Lung (tissue), 12 donors: ENCODE measurements around the gene OSMR. TPM values are rescaled to one million over a fixed set of nuclear protein-coding genes. Genes with fewer than 3 reads are reported as not detected.

Experiments
- ATAC-seq: fragments of 200-7000 bp; cut with Tn5 transposase; one replicate; pipeline ENCODE4 v1.9.1; 2020; ENCODE audit warnings: moderate number of reproducible peaks; ENCODE audit not compliant: insufficient read depth, low FRiP score
- DNase-seq, 3 donors: peaks; one replicate each; pipeline ENCODE4 v3.0.0-alpha.2; 2013 to 2017
- H3K27ac ChIP-seq, 2 donors: one replicate each; pipeline ENCODE4 v1.5.1; 2013; ENCODE audit warnings: mild to moderate bottlenecking in 2 of 2, moderate library complexity in 2 of 2, control low read depth in 1 of 2, inconsistent platforms in 1 of 2, low read depth in 1 of 2, low read length in 1 of 2
- H3K27me3 ChIP-seq, 3 donors: one replicate each; pipeline ENCODE4 v1.5.1; 2013; ENCODE audit warnings: low read length in 2 of 3; ENCODE audit not compliant: control insufficient read depth in 3 of 3, insufficient read depth in 3 of 3
- H3K36me3 ChIP-seq, 4 donors: one replicate each; pipeline ENCODE4 v1.5.1; 2013; ENCODE audit warnings: low read length in 4 of 4, mild to moderate bottlenecking in 1 of 4, moderate library complexity in 1 of 4; ENCODE audit not compliant: control insufficient read depth in 4 of 4, insufficient read depth in 4 of 4
- H3K4me1 ChIP-seq, 5 donors: one replicate each; pipeline ENCODE4 v1.5.1; 2013; ENCODE audit warnings: low read length in 5 of 5, mild to moderate bottlenecking in 2 of 5, moderate library complexity in 1 of 5; ENCODE audit not compliant: control insufficient read depth in 5 of 5, insufficient read depth in 5 of 5
- H3K4me3 ChIP-seq: one replicate; pipeline ENCODE4 v1.5.1; 2013; ENCODE audit warnings: mild to moderate bottlenecking, control low read depth, moderate library complexity
- H3K9ac ChIP-seq, 2 donors: one replicate each; pipeline ENCODE4 v1.5.1; 2013; ENCODE audit warnings: low read length in 2 of 2, control low read depth in 1 of 2; ENCODE audit not compliant: insufficient read depth in 1 of 2
- H3K9me3 ChIP-seq, 4 donors: one replicate each; pipeline ENCODE4 v1.5.1; 2013; ENCODE audit warnings: low read length in 3 of 4, mild to moderate bottlenecking in 1 of 4, moderate library complexity in 1 of 4; ENCODE audit not compliant: control insufficient read depth in 4 of 4, insufficient read depth in 3 of 4
- WGBS, 2 donors: extraction: QIAGEN DNeasy Blood & Tissue Kit; methylation state at CpG; one replicate each; pipeline ENCODE4 v1.1.7; 2013; 5-methylcytosine and 5-hydroxymethylcytosine counted together
- polyA plus RNA-seq, 2 donors: library from polyadenylated mRNA; stranded (reverse); fragments of 200-250 nt; gene quantifications; one replicate each; pipeline ENCODE4 v1.2.1, GENCODE V29; 2013
- total RNA-seq, 2 donors: library from RNA; depleted of rRNA in 1 of 2; stranded (reverse); fragments of >200 nt in 1 of 2; gene quantifications; one replicate each; pipeline ENCODE4 v1.2.1, GENCODE V29; 2014 to 2021
- TF ChIP-seq, protein P1 (sequence below): IDR thresholded peaks from 2 replicates; pipeline ENCODE4 v1.5.1; 2012; ENCODE audit warnings: mild to moderate bottlenecking; ENCODE audit errors: control extremely low read depth, extremely low read depth
- donor health status: control.
- donor health status: control.
- donor health status: Bipolar disorder and iron deficiency.
- donor health status: healthy.
- donor health status: DM: yes; HTN: yes; CAD: no.

Gene OSMR
- total and polyA plus RNA-seq, 4 donors, result 15.4 to 72.8 (median 57.4) TPM

GRCh38 chr5:38906503-38906902 lies 60.7 kb downstream of the OSMR start:
- DNase-seq, result no peak
- Histone ChIP-seq H3K9me3 (peaks cover 0 to 13% (median 8%) of the 10 kb centered on the region in 4 donors), H3K9ac (no peak overlapping the region), H3K27ac (no peak overlapping the region), H3K4me1 (no peaks in the 10 kb centered on the region), H3K36me3 (peaks cover 10 to 33% (median 20%) of the 10 kb centered on the region in 4 donors), H3K4me3 (no peak overlapping the region), H3K27me3 (no peaks in the 10 kb centered on the region)
- ATAC-seq, result no peak
- TF ChIP-seq, protein P1, sequence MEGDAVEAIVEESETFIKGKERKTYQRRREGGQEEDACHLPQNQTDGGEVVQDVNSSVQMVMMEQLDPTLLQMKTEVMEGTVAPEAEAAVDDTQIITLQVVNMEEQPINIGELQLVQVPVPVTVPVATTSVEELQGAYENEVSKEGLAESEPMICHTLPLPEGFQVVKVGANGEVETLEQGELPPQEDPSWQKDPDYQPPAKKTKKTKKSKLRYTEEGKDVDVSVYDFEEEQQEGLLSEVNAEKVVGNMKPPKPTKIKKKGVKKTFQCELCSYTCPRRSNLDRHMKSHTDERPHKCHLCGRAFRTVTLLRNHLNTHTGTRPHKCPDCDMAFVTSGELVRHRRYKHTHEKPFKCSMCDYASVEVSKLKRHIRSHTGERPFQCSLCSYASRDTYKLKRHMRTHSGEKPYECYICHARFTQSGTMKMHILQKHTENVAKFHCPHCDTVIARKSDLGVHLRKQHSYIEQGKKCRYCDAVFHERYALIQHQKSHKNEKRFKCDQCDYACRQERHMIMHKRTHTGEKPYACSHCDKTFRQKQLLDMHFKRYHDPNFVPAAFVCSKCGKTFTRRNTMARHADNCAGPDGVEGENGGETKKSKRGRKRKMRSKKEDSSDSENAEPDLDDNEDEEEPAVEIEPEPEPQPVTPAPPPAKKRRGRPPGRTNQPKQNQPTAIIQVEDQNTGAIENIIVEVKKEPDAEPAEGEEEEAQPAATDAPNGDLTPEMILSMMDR, result no peak

- WGBS, 2 donors, result 94 to 98% methylated on average over 3 of the region's 3 CpGs
These were observed 66.1 kb downstream of the OSMR start for GRCh38 chr5:38911933-38912332.

GRCh38 chr5:38913714-38914113 lies 67.9 kb downstream of the OSMR start:
- Histone ChIP-seq H3K27me3 (no peaks in the 10 kb centered on the region), H3K9ac (no peak overlapping the region), H3K36me3 (peaks cover under 1 to 11% (median 4%) of the 10 kb centered on the region in 4 donors), H3K9me3 (peaks cover 0 to 7% (median 0%) of the 10 kb centered on the region in 4 donors), H3K27ac (no peak overlapping the region), H3K4me3 (no peak overlapping the region), H3K4me1 (no peaks in the 10 kb centered on the region)
- no peak for ATAC-seq
- TF ChIP-seq, protein P1, result no peak
- no peak for DNase-seq
- 73 to 88% methylated on average over 2 of the region's 2 CpGs for WGBS, 2 donors

More at GRCh38 chr5:38911933-38912332, 66.1 kb downstream of the OSMR start:
- Histone ChIP-seq H3K9ac (no peak overlapping the region), H3K27ac (no peak overlapping the region), H3K9me3 (peaks cover 0 to 7% (median 2%) of the 10 kb centered on the region in 4 donors), H3K4me1 (no peaks in the 10 kb centered on the region), H3K36me3 (peaks cover 0 to 14% (median 5%) of the 10 kb centered on the region in 4 donors), H3K27me3 (no peaks in the 10 kb centered on the region), H3K4me3 (no peak overlapping the region)
- TF ChIP-seq, protein P1, result no peak
- DNase-seq (no peak), ATAC-seq (no peak)

- TF ChIP-seq, protein P1, result no peak
- no peaks in the 10 kb centered on the region for H3K4me1 ChIP-seq
- DNase-seq (no peak), ATAC-seq (no peak)
- H3K27ac ChIP-seq, result no peak overlapping the region
- no peak overlapping the region for H3K9ac ChIP-seq
- no peak overlapping the region for H3K4me3 ChIP-seq
- H3K9me3 ChIP-seq, result no peaks in the 10 kb centered on the region
- WGBS, 2 donors, result 78 to 86% methylated on average over 7 of the region's 7 CpGs
- H3K27me3 ChIP-seq, result no peaks in the 10 kb centered on the region
- H3K36me3 ChIP-seq, result peaks cover 4 to 13% (median 10%) of the 10 kb centered on the region in 4 donors
These were observed 71.0 kb downstream of the OSMR start for GRCh38 chr5:38916802-38917201.
